Activated CD4-positive, alpha-beta T cell treated with anti-CD3 and anti-CD28 coated beads, Interleukin-2, amount 10 ng/mL, durations not matched to agents 24 days and 14 days (primary cell): Measurements from ENCODE around the gene ZNF674. TPM values are rescaled to one million over a fixed set of nuclear protein-coding genes. Genes with fewer than 3 reads are reported as not detected.
"Not testable (repeated sequence)": the region's sequence is repeated elsewhere in the genome, so short reads cannot be mapped to it uniquely, and the experiment has no call there.

ENCODE experiments used
- DNase-seq: peaks from one replicate; pipeline ENCODE4 v3.0.0; 2022
- H3K27ac Mint-ChIP-seq: one replicate; pipeline ENCODE4 v1.8.0; 2022; ENCODE audit warnings: mild to moderate bottlenecking, mixed read lengths
- H3K27me3 Mint-ChIP-seq: one replicate; pipeline ENCODE4 v1.8.0; 2022; ENCODE audit warnings: mixed read lengths
- H3K36me3 Mint-ChIP-seq: one replicate; pipeline ENCODE4 v1.8.0; 2022; ENCODE audit warnings: low read depth, mild to moderate bottlenecking, mixed read lengths
- H3K4me1 Mint-ChIP-seq: one replicate; pipeline ENCODE4 v1.8.0; 2021; ENCODE audit warnings: mixed read lengths
- H3K4me3 Mint-ChIP-seq: one replicate; pipeline ENCODE4 v1.8.0; 2022; ENCODE audit warnings: mild to moderate bottlenecking, moderate library complexity, mixed read lengths
- H3K9me3 Mint-ChIP-seq: one replicate; pipeline ENCODE4 v1.8.0; 2021; ENCODE audit warnings: mixed read lengths
- intact Hi-C: fragments of 100-400 bp; cut with micrococcal nuclease; formaldehyde crosslinking; loops from one replicate; pipeline ENCODE4 v1.15.1; 2023
- total RNA-seq: library from RNA; stranded (reverse); gene quantifications from 2 replicates; pipeline ENCODE4 v1.2.3, GENCODE V29; 2022

Gene ZNF674
- total RNA-seq, 1 donor from 2014 or later = 2.1 TPM

DNA sequence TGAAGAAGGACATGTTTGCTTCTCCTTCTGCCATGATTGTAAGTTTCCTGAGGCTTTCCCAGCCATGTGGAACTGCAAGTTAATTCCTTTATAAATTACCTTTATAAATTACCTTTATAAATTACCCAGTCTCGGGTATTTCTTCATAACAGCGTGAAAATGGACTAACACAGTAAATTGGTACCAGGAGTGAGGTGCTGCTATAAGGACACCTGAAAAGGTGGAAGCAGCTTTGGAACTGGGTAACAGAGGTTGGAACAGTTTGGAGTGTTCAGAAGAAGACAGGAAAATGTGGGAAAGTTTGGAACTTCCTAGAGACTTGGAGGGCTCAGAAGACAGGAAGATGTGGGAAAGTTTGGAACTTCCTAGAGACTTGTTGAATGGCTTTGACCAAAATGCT lies 66.6 kb downstream of the ZNF674 start:
- H3K4me3 Mint-ChIP-seq, intact Hi-C loops, DNase-seq, H3K4me1 Mint-ChIP-seq, H3K9me3 Mint-ChIP-seq, H3K27me3 Mint-ChIP-seq, H3K27ac Mint-ChIP-seq: not testable (repeated sequence)
- H3K36me3 Mint-ChIP-seq = peaks cover 48% of the 10 kb centered on the region

GRCh38 chrX:46477435-46477834 lies 67.8 kb downstream of the ZNF674 start:
- intact Hi-C loops = no loop called here
- DNase-seq = no peak
- H3K4me1 Mint-ChIP-seq = no peaks in the 10 kb centered on the region
- no peak overlapping the region for H3K27ac Mint-ChIP-seq
- peaks cover 48% of the 10 kb centered on the region for H3K36me3 Mint-ChIP-seq
- H3K4me3 Mint-ChIP-seq = no peak overlapping the region
- H3K9me3 Mint-ChIP-seq = peaks cover 6% of the 10 kb centered on the region
- no peaks in the 10 kb centered on the region for H3K27me3 Mint-ChIP-seq

DNA sequence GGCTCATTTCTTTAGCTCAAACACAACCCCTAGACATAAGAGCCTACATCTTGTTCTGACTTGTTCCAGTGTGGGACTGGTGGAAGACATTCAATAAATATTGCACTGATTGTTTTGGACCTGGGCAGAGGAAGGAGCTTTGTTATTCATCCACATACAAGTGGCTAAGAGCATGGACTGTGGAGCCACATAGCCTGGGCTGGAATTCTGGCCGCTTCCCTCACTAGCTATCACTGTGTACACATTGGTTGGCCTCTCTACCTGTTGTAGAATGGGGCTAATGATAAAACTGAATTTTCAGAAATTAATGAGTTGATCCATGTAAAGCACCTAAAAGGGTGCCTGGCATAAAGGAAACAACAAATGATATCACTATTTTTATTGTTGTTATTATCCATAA lies 80.0 kb downstream of the ZNF674 start:
- H3K27ac Mint-ChIP-seq = no peak overlapping the region
- no peaks in the 10 kb centered on the region for H3K27me3 Mint-ChIP-seq
- no peak for DNase-seq
- no peak overlapping the region for H3K4me3 Mint-ChIP-seq
- peaks cover 11% of the 10 kb centered on the region for H3K4me1 Mint-ChIP-seq
- peaks cover 64% of the 10 kb centered on the region for H3K36me3 Mint-ChIP-seq
- peaks cover 15% of the 10 kb centered on the region for H3K9me3 Mint-ChIP-seq
- intact Hi-C loops = no loop called here

- Mint-ChIP-seq H3K27me3 (no peaks in the 10 kb centered on the region), H3K27ac (peak overlapping the region; percentile 66), H3K4me3 (no peak overlapping the region), H3K36me3 (peaks cover 58% of the 10 kb centered on the region), H3K4me1 (peaks cover 11% of the 10 kb centered on the region), H3K9me3 (peaks cover 8% of the 10 kb centered on the region)
- intact Hi-C loops = no loop called here
- peak; percentile 57 for DNase-seq
Observed at GRCh38 chrX:46463682-46464081, 81.5 kb downstream of the ZNF674 start.

DNA sequence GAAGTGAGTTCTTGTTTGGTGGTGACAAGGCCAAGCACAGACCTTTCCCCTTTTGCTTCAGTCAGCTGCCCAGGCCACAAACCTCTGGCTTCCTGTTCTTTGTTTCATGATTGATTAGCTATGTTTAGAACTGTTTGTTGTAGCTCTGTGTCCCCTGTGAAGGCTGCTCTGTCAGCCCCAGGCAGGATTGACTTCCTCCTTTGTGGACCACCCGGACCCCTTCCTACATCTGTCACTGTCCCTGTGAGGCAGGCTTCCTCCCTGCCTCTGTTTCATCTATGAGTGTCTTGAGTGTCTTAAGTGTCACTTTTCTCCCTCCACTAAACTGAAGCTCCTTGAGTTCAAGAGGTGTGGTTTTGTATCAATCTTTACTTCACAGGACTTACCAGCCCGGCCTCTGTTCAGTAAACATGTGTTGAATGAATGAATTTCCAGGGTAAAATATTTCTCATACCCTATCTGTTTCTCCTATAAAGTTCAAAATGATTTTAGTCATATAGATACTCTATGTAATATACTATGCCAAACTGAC lies 83.5 kb downstream of the ZNF674 start:
- peak; percentile 53 for DNase-seq
- Mint-ChIP-seq H3K4me1 (peaks cover 11% of the 10 kb centered on the region), H3K9me3 (peaks cover 5% of the 10 kb centered on the region), H3K27ac (peak overlapping the region; percentile 84), H3K36me3 (peaks cover 50% of the 10 kb centered on the region), H3K4me3 (peak overlapping the region; percentile 67), H3K27me3 (no peaks in the 10 kb centered on the region)
- intact Hi-C loops = no loop called here

DNA sequence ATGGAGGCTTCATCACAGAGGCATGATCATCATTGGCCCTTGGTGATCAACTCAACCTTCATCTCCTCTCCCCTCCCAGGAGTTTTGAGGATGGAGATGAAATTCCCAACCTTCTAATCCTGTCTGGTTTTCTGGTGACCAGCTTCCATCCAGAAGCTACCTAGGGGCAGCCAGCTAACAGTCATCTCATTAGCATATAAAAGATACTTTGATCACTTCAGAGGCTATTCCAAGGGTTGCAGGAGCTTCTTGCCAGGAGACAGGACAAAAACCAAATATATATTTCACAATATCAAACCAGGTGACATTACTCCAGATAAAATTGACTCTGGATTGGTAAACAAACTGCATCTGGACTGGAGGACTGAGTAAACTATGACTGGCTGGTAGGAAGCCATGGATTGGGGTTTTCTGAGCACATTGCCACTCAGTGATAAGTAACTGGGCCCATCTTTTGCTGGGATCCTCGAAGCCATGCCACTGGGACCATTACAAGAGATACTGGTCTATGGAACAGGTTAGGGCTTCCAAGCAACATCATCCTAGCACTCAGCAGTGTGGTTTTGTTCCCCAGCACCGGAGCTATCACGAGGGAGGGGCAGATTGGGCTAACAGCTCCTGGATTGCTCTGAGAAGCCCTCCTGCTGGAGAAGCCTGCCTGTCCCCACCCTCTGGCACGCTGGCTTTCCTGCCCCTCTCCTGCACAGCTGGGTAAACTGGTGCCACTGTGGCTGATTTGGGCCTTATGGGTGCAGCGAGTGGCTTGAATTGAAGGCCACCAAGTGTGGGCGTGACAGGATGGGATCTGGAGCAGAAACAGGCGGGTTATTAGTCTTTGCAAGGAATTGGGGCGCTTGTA lies 84.2 kb downstream of the ZNF674 start:
- Mint-ChIP-seq H3K4me3 (peak overlapping the region; percentile 67), H3K4me1 (peaks cover 13% of the 10 kb centered on the region), H3K27ac (peak overlapping the region; percentile 84), H3K36me3 (peaks cover 47% of the 10 kb centered on the region)
- DNase-seq, intact Hi-C loops, H3K9me3 Mint-ChIP-seq, H3K27me3 Mint-ChIP-seq: not testable (repeated sequence)

GRCh38 chrX:46459603-46460002 lies 85.6 kb downstream of the ZNF674 start:
- no peaks in the 10 kb centered on the region for H3K27me3 Mint-ChIP-seq
- no peak overlapping the region for H3K27ac Mint-ChIP-seq
- H3K9me3 Mint-ChIP-seq = no peaks in the 10 kb centered on the region
- intact Hi-C loops = no loop called here
- no peak overlapping the region for H3K4me3 Mint-ChIP-seq
- no peak for DNase-seq
- peaks cover 13% of the 10 kb centered on the region for H3K4me1 Mint-ChIP-seq
- H3K36me3 Mint-ChIP-seq = peaks cover 45% of the 10 kb centered on the region

DNA sequence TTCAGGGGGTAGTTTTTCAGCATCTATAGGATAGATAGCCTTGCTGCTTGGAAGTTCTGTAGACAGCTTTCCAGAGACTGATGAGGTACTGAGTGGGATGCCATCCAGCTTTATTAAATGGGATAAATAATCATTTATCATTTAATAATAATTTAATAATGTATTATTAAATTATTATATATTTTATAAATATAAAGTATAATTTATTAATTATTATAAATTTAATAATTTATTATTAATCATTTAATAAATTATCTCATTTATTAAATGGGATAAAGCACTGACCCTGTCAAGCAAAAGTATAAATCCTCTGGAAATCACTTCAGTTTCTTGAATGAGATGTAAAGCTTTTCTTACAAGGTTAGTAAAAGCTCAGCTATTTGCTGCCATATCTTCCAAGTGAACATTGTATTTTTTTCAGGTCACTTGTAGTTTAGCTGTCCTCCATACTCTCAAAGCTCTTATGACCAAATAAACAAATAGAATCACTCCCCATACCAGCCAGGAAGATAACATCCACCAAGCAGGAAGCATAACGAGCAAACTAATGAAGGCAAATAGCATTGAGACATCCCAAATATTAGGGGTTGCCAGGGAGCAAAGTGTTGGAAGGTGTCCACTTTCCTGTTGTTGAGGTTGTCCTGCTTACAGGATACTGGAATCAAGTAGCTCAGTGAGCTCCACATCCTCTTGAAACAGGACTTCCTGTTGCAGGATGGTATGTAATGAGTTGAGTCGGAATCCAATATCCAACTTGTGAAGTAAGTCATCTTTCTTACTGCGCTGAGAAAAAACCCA lies 88.9 kb downstream of the ZNF674 start:
- intact Hi-C loops = no loop called here
- H3K9me3 Mint-ChIP-seq = no peaks in the 10 kb centered on the region

More for the DNA sequence above, 88.9 kb downstream of the ZNF674 start:
- Mint-ChIP-seq H3K36me3 (peaks cover 39% of the 10 kb centered on the region), H3K4me1 (peaks cover 4% of the 10 kb centered on the region), H3K4me3 (no peak overlapping the region), H3K27ac (no peak overlapping the region), H3K27me3 (no peaks in the 10 kb centered on the region)
- no peak for DNase-seq

Other genes starting within 250 kb of the ZNF674 start
- gene CHST7, start 28.3 kb upstream of the ZNF674 start, total RNA-seq = 6.5 and 6.9 TPM in 2 replicates
- 37.7 and 43.8 TPM in 2 replicates for gene SLC9A7, start 213.7 kb upstream of the ZNF674 start, total RNA-seq